NCI-H128 (cell line): ENCODE measurements around the gene TRIM29.

Experiments
- DNase-seq: peaks from one replicate; lab custom pipeline; 2025; ENCODE audit not compliant: unreplicated experiment; lab: John Stamatoyannopoulos, UW

The TRIM29 gene

DNA sequence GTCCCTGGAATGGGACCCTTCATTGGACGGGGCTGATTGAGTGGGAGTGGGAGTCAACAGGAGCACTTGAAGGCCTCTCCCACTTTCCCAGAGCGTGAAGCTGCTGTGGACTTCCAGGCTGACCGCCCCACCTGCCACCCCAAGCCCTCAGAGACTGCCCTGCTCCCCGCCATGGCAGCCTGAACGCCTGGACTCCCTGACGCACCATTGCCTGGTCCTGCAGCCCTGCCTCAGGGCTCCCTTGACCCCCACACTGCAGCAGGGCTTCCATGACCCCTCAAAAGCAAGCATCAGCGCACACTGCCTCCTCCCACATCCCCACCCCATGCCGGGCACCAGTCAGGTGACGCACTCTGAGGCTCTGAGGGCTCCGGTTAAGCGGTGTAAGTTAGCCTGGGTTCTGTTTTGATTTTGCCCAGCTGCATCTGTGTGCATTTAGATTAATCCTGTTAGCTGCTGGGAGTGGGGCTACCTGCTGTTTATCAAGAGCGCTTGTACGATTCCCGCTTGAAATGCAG lies 39.4 kb downstream of the TRIM29 start:
- no peak for DNase-seq

DNA sequence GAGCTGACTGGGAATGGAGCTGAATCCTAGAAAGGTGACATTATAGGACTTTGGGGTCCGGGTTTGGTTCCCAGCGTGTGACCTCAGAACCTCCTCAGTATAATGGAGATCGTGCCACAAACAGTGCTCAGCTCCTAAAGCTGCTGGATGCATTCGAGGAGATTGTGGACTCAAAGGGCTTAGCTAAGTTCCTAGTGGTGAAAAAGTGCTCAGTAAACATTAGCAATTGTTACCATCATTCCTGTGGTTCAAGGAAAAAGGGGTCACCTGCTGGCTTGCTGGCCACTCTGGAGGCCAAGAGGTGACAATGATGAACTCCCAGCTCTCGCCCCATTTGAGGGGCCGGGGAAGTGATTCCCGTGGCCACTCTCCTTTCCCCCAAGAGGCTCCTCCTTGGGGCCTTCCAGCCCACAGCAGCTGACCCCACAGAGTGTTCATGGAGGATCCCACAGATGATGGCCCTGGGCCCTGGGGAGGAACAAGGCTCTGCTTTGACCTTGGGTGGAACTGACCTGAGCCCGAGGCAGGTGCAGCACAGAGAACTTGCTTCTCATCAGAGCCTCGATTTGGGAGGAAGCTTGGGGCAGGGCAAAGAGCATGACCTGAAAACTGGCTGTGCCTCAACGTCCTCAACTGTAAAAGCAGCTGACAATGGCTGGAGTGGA lies 40.1 kb downstream of the TRIM29 start:
- no peak for DNase-seq

DNA sequence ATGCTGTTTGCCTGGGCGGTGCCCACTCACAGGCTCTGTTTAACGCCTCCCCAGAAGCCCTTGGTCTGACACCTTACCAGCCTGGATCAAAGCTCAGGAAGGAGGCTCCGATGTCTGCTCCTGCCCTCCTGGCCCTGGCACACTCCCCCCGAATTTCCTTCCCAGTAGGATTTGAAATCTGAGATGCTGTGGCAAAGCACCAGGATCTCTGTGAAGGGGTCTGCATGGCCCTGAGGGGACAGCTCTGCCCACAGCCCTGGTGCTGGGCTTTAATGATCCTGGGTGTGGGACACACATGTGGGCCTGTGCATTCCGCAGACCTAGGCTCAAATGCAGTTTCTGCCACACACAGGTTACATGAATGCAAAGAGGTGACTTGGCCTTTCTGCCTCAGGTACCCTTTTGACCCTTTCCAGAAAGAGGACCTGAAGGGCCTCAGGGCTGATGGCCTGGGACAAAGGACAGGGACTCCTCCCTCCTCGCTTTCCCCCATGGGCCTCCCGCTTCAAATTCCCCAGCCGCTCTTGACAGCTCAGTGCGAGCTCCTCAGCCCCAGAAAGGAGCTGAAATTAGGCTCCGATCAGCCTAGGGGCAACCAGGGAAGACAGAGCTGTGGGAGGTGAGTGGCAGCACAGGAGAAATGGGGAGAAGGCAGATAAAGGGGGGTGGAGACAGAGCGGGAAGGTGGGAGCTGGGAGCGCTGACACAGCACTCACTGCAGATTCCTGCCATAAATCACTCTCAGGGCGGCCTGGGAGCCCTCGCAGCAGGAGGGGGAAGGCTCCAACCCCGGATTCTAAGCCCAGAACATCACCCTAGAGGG lies 41.3 kb downstream of the TRIM29 start:
- DNase-seq, result no peak

DNA sequence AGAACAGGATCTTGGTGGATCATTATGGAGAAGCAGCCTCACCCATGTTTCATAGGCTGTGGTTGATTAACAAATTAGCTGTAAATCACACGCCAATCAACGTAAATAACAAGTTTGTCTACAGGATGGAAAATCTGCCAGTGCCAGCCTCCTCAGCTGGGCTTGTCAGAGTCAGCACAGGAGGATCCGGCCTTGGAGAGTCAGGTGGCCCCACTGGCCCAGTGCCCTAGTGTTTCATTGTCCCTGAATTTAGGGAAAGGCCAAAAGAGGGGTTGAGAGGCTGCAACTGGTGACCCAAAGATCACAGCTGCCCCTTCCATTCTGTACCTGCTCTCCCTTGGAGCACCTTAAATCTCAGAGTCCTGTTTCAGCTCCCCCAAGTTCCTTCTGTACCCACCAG lies 42.4 kb downstream of the TRIM29 start:
- no peak for DNase-seq

DNA sequence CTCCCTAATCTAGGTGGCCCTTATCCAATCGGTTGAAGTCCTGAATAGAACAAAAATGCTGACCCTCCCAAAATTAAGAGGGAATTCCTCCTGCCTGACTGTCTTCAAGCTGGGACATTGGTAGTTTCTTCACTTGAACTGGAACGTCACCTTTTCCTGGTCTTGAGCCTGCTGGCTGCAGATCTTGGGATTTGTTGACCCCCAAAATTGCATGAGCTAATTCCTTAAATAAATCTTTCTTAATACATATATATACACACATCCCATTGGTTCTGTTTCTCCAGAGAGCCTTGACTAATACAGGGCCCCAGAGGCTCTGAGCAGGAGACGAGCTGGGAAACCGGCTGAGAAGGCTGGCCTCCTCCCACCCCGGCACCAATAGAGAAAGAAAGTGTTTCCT lies 46.2 kb downstream of the TRIM29 start:
- no peak for DNase-seq

DNA sequence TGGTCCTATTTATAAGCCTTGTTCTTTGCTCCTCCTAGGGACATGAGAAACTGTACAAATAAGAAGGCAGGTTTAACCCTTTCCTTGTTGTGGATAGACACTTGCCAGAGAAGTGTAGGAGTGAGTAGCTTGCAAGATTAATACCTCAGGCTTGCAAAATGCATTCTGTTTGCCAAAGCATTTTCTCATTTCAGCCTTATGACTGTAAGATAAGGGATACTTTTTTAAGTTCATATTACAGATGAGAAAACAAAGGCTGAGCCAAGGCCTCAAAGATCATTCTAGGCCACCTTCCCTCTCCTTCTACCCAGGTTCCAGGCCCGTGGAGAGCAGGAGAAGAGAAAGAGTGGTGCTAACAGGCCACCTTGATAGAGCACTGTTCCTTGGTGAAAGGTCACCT lies 46.8 kb downstream of the TRIM29 start:
- DNase-seq, result no peak

DNA sequence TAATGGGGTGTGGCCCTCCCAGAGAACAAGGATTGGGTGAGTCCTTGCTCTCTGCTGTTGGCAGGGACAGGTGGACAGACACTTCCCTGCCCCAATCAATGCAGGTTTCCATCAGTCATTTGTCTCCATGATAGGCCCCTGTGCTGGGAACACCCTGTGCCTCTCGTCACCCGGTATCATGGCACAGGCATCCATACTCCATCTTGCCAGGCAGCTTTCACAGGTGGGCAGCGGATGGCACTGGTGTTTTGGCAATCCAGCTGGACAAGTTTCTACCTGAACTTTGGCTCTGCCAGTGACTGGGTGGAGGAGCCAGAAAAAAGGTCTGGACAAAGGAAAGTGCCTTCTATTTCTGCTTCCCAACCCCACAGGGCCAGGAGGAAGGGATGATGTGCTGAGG lies 47.5 kb downstream of the TRIM29 start:
- DNase-seq, result no peak

DNA sequence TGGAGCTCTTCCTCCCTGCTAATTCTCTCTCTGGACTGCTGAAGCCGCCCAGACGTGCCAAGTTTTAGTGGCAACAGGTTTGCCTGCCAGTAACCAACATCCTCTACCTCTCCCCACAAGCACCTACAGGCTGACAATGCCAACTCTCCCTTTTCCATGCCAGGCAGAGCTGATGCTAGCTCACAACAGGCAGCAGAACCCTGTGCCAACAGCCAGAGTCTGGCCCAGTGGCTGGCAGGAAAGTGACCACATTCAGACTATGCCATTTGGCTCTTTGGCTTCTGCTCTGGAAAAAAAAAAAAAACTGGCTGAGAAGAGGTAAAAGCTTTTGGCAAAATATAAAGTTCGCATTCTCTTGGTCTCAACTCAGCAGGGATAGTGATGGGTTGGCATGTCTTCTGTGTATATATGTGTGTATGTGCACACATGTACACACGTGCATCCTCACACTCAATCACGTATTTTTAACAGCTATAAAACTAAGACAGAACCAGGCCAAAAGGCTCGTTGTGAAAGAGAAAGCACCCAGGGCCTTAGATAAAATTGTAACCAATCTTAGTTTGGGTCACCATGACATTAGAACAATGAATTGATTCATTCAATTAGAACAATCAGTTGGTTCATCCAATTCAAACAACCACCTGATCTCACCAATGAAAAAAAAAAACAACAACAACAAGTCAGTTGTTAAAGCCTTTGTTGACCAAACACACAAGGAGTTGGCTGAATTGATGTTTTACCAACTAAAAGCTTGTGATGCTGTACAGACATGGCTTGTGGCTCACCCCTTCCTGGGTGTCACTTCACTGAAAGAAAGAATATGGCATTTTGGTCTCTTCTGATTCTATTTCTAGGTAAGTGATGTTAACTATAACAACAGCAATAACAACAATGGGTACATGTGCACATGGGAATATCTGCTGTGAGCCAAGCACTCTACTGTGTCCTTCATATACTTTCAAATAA lies 48.6 kb downstream of the TRIM29 start:
- no peak for DNase-seq

DNA sequence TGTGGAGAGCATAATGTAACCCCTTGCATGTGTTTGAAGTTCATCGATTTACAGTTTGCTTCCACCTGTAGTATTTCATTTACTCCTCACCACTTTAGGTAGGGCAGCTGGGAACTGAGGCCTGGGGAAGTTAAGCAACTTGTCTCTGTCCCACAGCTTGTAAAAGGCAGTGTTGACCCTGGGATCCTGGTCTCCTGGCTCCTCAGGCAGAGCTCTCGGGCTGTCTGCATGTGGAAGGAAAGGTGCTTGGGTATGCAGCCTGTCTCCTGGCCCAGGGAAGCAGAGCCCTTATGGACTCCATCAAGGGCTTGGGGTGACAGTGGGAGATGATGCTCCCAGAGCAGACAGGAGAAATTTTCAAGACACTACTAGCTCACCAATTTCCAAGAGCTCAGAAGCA lies 49.9 kb downstream of the TRIM29 start:
- no peak for DNase-seq

DNA sequence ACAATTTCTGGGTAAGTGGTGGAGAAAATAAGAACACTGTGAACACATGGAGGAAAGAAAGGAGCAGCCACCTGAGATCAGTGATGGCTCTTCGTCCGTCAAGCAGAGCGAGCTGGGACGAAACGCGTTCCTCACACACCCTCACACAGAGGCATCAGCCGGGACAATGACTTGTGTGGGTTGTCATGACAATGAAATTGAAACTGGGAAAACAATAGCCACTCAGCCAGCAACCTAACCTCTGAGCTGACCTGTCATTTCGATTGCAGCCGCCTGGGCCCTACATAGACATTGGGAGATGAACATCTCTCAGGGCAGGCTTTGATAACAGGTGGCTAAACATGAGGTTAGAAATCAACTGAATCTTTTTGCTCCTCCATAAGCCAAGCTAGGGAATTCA lies 51.3 kb downstream of the TRIM29 start:
- DNase-seq, result no peak

DNA sequence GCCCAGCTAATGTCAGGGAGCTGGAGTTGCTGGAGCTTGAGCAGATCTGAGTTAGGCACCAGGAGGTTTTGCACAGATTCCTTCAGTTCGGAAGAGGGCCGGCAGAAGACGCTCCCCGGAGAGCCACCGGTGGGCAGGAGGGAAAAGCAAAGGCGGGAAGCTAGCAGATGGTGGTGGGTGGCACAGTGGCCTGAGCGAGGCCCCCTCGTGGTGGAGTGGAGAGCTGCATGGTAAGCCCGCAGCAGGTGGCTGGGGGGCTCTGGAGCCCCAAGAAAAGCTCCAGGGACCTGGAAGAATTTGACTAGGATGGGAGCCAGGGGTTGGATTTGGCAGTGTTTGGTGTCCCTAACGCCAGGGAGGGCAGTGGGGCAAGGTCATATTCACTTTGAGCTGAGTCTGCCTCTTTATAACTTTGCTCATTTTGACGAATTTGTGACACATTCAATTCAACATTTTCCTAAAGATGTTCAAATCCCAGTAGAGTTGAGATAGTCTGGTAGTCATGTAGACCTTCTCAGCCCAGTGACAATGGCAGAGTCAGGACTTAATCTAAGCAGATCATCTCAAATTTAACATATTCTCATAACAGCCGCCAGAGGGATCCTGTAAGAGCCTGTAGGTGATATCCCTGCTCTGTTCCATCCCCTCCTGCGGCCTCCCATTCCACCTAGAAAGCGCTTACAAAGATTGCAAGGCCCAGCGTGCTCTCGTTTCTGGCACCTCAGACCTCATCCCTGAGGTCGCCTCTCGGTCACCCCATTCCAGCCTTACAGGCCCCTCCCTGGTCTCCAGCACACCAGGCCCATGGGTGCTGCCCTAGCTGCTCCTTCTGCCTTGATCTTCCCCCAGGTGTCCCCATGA lies 57.9 kb downstream of the TRIM29 start:
- no peak for DNase-seq

DNA sequence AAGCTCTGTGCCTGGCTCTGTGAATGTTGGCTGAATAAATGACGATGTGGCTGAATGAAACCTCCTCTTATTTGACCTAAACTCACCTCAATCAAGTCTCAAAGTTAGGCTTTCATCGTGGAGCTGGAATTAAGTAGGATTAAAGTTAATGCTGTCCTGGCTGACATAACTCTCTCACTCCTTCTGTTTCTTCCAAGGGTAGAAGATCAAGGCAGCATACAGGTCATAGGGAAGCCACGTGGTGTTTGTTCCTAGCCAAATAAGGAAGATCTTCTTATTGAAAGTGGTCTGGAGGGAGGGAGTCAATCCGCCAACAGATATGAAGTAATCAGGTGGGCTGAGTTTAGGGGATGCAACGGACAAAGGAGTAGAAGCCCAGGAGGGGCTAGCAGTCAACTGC lies 59.5 kb downstream of the TRIM29 start:
- no peak for DNase-seq

DNA sequence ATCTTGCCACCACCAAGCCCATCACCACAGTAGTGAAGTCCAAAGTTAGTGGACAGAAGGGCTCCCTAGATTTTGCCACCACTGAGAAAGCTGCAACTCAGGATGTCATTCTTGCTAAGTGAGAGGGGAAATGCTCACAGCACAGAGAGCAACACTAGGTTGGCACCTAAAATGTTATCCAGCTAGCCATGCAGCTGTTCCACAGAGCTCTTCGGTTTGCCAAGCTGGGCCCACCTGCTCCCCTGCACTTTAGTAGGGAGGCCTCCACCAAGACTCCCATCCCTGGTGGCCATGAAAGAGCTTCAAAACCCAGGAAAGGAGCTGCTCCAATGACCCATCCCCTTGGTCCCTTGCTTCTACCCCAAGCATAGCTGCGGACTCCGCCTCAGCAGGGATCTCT lies 63.8 kb downstream of the TRIM29 start:
- no peak for DNase-seq

DNA sequence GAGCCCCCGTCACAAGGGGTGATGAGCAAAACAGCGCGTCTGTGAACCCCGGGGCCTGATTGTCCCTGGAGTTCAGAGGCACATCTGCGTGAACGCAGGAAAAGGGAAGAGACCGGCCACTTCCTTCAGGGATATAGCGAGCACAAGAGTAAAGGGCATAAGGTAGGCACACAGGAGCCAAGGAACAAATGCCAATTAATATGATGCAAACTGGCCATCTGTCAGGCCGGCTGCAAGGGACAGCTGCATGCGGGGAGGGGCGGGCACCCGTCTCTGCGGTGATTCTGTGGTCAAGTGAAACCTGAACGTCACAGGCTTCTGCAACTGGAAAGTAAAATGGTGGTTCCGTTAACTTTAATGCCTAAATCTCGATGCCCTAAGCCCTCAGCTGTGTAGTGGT lies 64.7 kb downstream of the TRIM29 start:
- DNase-seq, result no peak

DNA sequence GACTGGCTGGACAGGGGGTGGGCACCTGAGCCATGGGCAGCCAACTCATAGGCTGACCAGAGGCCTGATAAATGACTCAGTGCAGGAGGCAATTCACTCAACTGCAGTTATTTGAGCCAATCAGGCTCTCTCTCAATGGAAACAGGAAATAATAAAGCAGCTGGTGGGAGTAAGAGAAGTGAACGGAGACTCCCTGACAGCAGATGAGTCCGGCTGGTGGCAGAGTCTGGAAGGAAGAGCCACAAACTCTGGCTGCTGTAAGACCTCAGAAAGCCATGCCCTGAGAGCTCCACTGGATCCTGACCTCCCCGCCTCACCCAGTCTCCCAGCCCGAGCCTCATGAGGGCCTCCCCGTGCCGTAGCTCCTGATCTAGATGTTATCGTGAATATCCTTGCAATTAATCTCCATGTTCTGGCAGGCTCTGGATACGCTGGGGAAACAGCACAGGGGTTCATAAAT lies 69.8 kb downstream of the TRIM29 start:
- DNase-seq, result no peak

DNA sequence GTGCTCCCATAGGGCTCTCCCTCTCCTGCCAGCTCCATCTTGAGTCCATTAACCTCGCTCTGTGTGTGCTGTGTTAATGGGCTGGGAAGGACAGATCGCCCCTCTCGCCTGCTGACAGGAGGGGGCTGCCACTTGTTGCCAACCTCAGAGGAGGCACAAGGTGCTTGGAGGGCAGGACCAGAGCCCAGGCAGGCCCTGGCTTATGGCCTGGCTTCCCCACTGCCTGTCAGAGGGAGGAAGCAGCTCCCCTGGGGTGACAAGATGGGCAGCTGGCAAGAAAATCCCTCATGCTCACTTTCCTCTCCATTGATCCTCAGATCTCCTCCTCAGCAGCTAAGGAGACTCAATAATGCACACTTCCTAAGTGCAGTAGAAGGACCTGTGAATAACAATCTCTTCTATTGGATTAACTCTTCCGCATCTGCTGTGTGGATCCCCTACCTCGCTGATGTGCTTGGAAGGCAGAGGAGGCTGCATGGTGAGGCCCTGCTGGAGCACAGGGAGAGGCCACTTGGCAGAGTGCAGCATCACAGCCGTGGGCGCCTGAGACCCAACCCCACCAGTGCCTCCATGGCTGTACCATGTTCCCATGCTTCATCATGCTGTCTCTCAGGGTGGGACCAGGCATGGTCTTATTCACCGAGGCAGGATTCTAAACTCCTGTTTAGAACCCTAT lies 70.3 kb downstream of the TRIM29 start:
- no peak for DNase-seq

DNA sequence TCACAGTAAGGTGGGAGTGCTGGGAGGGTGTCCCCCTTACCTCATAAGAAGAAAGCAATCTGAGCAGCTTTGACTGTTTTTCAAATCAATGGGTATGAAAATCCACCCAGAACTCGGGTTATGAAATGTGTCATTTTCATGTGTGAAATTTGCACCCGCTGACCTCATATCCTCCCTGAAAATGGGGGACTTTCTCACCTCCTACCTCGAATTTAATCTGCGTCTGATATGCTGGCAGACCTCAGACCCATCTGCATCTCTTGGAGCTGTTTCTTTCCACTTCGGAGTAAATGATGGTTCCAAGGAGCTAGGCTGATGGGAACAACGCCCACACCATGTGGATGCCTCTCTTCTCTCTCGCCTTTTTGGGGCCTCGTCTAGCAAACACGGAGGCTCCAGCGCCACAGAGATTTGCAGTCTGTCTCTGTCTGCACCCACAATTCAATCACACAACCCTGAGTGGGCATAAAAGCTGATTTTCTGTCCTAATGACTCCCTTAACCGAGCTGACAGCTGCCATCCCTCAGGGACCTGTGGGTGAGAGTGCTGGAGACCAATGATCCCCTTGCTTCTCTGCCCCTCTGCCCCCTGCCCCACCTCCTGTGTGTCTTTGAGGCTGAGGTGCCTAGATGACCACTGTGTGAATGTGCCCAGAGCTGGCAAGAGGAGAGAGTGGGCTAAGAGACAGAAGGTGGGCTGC lies 71.0 kb downstream of the TRIM29 start:
- no peak for DNase-seq

DNA sequence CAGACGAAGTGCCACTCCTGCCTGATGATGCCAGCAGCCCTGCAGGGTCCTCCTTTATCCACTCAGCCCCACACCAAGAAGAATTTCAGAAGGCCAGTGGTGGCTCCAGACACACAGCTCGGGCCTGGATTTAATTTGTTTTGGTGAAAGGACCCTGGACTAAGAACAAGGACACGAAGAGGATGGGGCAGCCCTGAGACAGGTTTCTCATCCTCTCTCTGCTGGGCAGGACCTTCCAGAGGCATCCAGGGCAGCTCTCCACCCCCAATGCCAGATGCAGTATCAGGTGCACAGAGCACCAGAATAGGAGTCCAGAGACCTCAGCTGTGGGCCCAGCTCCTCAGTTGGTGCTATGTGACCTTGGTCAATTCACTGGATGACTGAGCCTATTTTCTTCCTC lies 72.0 kb downstream of the TRIM29 start:
- DNase-seq, result no peak

DNA sequence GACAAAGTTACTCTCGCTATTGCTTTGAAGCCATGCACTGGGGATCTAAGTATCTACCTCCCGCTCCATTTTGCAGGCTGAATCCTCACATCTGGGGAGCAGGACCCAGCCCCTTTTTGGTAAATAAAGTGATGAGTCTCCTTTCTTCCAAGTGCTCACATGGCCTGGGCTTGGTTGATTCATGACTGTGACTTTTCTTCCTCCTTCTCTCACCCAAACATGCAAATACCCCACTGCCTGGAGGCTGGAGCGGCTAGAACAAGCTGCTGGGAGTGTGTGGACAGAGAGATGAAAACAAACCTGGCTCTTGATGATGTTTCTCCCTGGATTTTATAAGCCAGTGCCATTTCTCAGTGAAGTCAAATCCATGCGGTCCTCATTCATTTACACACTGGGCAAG lies 72.7 kb downstream of the TRIM29 start:
- no peak for DNase-seq
